HepG2 (cell line): ENCODE results near the gene TMEM190. TPM values are rescaled to one million over a fixed set of nuclear protein-coding genes. Genes with fewer than 3 reads are reported as not detected.

Experiments used
- ATAC-seq: fragments of 200-7000 bp; cut with Tn5 transposase; 3 replicates; pipeline ENCODE4 v1.9.1; 2020; ENCODE audit warnings: mild to moderate bottlenecking, moderate library complexity
- BruUV-seq: library from RNA; stranded (reverse); fragments of 400-500 nt; replicated peaks from 2 replicates; lab custom pipeline; 2021; lab: Mats Ljungman, UMichigan
- CTCF ChIA-PET: fragments of 300-600 bp; formaldehyde crosslinking; extraction: SDS; loops from one replicate; lab custom pipeline; 2021; ENCODE audit warnings: low total read pairs, inconsistent platforms, low intra/inter-chr PET ratio; lab: Yijun Ruan, JAX
- POLR2A ChIA-PET: fragments of 350-600 bp; sonication (Branson Sonifier 250); formaldehyde crosslinking; loops from one replicate; lab custom pipeline; 2020; ENCODE audit warnings: antibody characterized with exemption, inconsistent platforms; lab: Yijun Ruan, JAX
- DNase-seq: peaks from one replicate; pipeline ENCODE4 v3.0.0-alpha.2; 2015; ENCODE audit warnings: low spot score
- FAIRE-seq: peaks from 3 replicates; lab custom pipeline; 2011; peaks lifted over from hg19 to GRCh38; lab: Jason Lieb, UNC
- H2AFZ ChIP-seq: one replicate; pipeline ENCODE4 v1.6.1; 2011; ENCODE audit warnings: low read length, inconsistent platforms
- H3K27ac ChIP-seq: fragments of 300-600 bp; 3 replicates; pipeline ENCODE4 v1.8.0; 2011; ENCODE audit warnings: mixed run types, mild to moderate bottlenecking, mixed read lengths, low read length, inconsistent platforms; ENCODE audit not compliant: insufficient read depth; ENCODE audit errors: extremely low read length
- H3K27me3 ChIP-seq, 2 experiments: fragments of 200-600 bp in 1 of 2; 2 replicates in 1 of 2; 3 replicates in 1 of 2; pipeline versions ENCODE4 v1.6.0 to v1.8.0; 2011; ENCODE audit warnings: low read length in 2 of 2, mild to moderate bottlenecking in 2 of 2, moderate library complexity in 2 of 2, inconsistent platforms in 1 of 2; ENCODE audit not compliant: insufficient read depth in 2 of 2, control insufficient read depth in 1 of 2
- H3K36me3 ChIP-seq, 2 experiments: fragments of 200-600 bp in 1 of 2; replicated peaks in 1 of 2; 2 replicates in 1 of 2; 3 replicates in 1 of 2; pipeline versions ENCODE4 v1.5.1 to v1.8.0; 2011; ENCODE audit warnings: low read length in 2 of 2, inconsistent platforms in 1 of 2; ENCODE audit not compliant: insufficient read depth in 2 of 2, control insufficient read depth in 1 of 2
- H3K4me1 ChIP-seq: 2 replicates; pipeline ENCODE4 v1.5.1; 2012; ENCODE audit warnings: low read length, inconsistent platforms; ENCODE audit not compliant: insufficient read depth
- H3K4me2 ChIP-seq: 2 replicates; pipeline ENCODE4 v1.6.0; 2011; ENCODE audit warnings: low read depth, low read length, inconsistent platforms
- H3K4me3 ChIP-seq, 3 experiments: fragments of 200-600 bp in 1 of 3; sonication (generic), shearing (Covaris generic) in 1 of 3; replicated peaks in 1 of 3; 2 replicates each; pipeline ENCODE4 v1.5.1; 2011 to 2016; ENCODE audit warnings: low read length in 3 of 3, inconsistent platforms in 2 of 3, low read depth in 2 of 3, mild to moderate bottlenecking in 2 of 3, control low read depth in 1 of 3, mixed read lengths in 1 of 3; ENCODE audit not compliant: insufficient read depth in 1 of 3
- H3K79me2 ChIP-seq: one replicate; pipeline ENCODE4 v1.6.1; 2011; ENCODE audit warnings: low read length, inconsistent platforms; ENCODE audit not compliant: insufficient read depth
- H3K9ac ChIP-seq: 2 replicates; pipeline ENCODE4 v1.6.0; 2011; ENCODE audit warnings: mild to moderate bottlenecking, low read depth, low read length, inconsistent platforms; ENCODE audit not compliant: insufficient read depth
- H3K9me3 ChIP-seq: 2 replicates; pipeline ENCODE4 v1.5.1; 2012; ENCODE audit warnings: mild to moderate bottlenecking, low read length
- H4K20me1 ChIP-seq: 2 replicates; pipeline ENCODE4 v1.6.0; 2011; ENCODE audit warnings: inconsistent platforms, mild to moderate bottlenecking, low read length, moderate library complexity; ENCODE audit not compliant: insufficient read depth
- ARHGAP35 ChIP-seq: sonication (generic); formaldehyde crosslinking; IDR thresholded peaks from 2 replicates; pipeline ENCODE4 v1.9.0; 2022; ENCODE audit warnings: mild to moderate bottlenecking, inconsistent platforms, moderate library complexity, missing genetic modification reagents, borderline replicate concordance
- FOXM1 ChIP-seq: sonication (generic); formaldehyde crosslinking; IDR thresholded peaks from 2 replicates; pipeline ENCODE4 v1.5.0; 2020; ENCODE audit warnings: missing genetic modification reagents
- HMGA1 ChIP-seq: sonication (generic); formaldehyde crosslinking; conservative IDR thresholded peaks from 2 replicates; pipeline ENCODE4 v1.4.0; 2020; ENCODE audit warnings: missing genetic modification reagents
- HNRNPLL ChIP-seq: fragments of 200-400 bp; formaldehyde crosslinking; IDR thresholded peaks from 2 replicates; pipeline ENCODE4 v1.6.1; 2017; ENCODE audit warnings: mild to moderate bottlenecking, low read depth, low read length; ENCODE audit not compliant: poor library complexity, severe bottlenecking
- IRX3 ChIP-seq: sonication (generic); formaldehyde crosslinking; IDR thresholded peaks from 2 replicates; pipeline ENCODE4 v1.8.1; 2023; ENCODE audit warnings: mild to moderate bottlenecking, low read depth, missing genetic modification reagents, borderline replicate concordance
- MYC ChIP-seq: sonication (generic); formaldehyde crosslinking; IDR thresholded peaks from 2 replicates; pipeline ENCODE4 v1.9.0; 2021; ENCODE audit warnings: missing genetic modification reagents, borderline replicate concordance
- NR2C2 ChIP-seq: sonication (generic); formaldehyde crosslinking; IDR thresholded peaks from 2 replicates; pipeline ENCODE4 v1.4.0; 2020; ENCODE audit warnings: missing genetic modification reagents, mild to moderate bottlenecking, moderate library complexity, borderline replicate concordance
- RARA ChIP-seq: IDR thresholded peaks from 2 replicates; pipeline ENCODE4 v1.6.1; 2016; ENCODE audit warnings: missing genetic modification reagents, missing compliant biosample characterization
- RFX3 ChIP-seq: IDR thresholded peaks from 2 replicates; pipeline ENCODE4 v1.6.1; 2016; ENCODE audit warnings: missing biosample characterization, missing genetic modification reagents
- SIN3A ChIP-seq: IDR thresholded peaks from 2 replicates; pipeline ENCODE4 v1.6.1; 2011; ENCODE audit warnings: low read depth, mild to moderate bottlenecking, control low read depth, low read length, borderline replicate concordance
- SIX4 ChIP-seq: sonication (generic); formaldehyde crosslinking; IDR thresholded peaks from 2 replicates; pipeline ENCODE4 v1.4.0; 2020; ENCODE audit warnings: missing genetic modification reagents
- ZFAT ChIP-seq: sonication (generic); formaldehyde crosslinking; conservative IDR thresholded peaks from 2 replicates; pipeline ENCODE4 v1.8.1; 2023; ENCODE audit warnings: missing genetic modification reagents, inconsistent platforms
- ZNF362 ChIP-seq: sonication (generic); formaldehyde crosslinking; IDR thresholded peaks from 2 replicates; pipeline ENCODE4 v1.4.0; 2020; ENCODE audit warnings: missing genetic modification reagents, mild to moderate bottlenecking, borderline replicate concordance
- ZNF710 ChIP-seq: sonication (generic); formaldehyde crosslinking; IDR thresholded peaks from 2 replicates; pipeline ENCODE4 v1.5.0; 2020; ENCODE audit warnings: mild to moderate bottlenecking, missing genetic modification reagents, borderline replicate concordance
- ZNF788 ChIP-seq: sonication (generic); formaldehyde crosslinking; IDR thresholded peaks from 2 replicates; pipeline ENCODE4 v1.5.0; 2020; ENCODE audit warnings: mild to moderate bottlenecking, missing genetic modification reagents, borderline replicate concordance
- ZSCAN30 ChIP-seq: sonication (generic); formaldehyde crosslinking; IDR thresholded peaks from 2 replicates; pipeline ENCODE4 v1.5.0; 2020; ENCODE audit warnings: mild to moderate bottlenecking, missing genetic modification reagents
- WGBS: methylation state at CpG from one replicate; pipeline ENCODE4 v1.1.6; 2017; ENCODE audit warnings: low lambda C conversion rate; 5-methylcytosine and 5-hydroxymethylcytosine counted together
- in situ Hi-C: cut with HindIII; loops from 2 replicates; pipeline ENCODE4 v1.10.0; 2017; ENCODE audit warnings: low pct_unique_long_range_greater_than_20kb; ENCODE audit not compliant: extremely low pct_ligation_motif_present
- intact Hi-C: fragments of 100-400 bp; cut with micrococcal nuclease; formaldehyde crosslinking; loops from one replicate; pipeline ENCODE4 v1.10.0; 2022; ENCODE audit not compliant: unreplicated experiment
- polyA plus RNA-seq, 8 experiments: library from polyadenylated mRNA; depleted of rRNA in 3 of 8; stranded (reverse) in 7 of 8; unstranded in 1 of 8; fragments of >200 nt; fragmentation: Illumina TruSeq in 4 of 8; extraction: Trizol in 4 of 8; gene quantifications; 2 replicates each; pipeline versions ENCODE4 v1.2.1 to v1.2.3, GENCODE V29; 2011 to 2016; ENCODE audit warnings: low read depth in 4 of 8, missing spikeins in 1 of 8, mixed read lengths in 1 of 8; ENCODE audit not compliant: insufficient read depth in 1 of 8
- total RNA-seq, 5 experiments: library from RNA; depleted of rRNA; stranded (reverse); fragments of >200 nt; fragmentation: Illumina TruSeq; extraction: Trizol; gene quantifications; 2 replicates each; pipeline ENCODE4 v1.2.3, GENCODE V29; 2016; ENCODE audit warnings: low read depth in 1 of 5
- TF ChIP-seq, protein P1 (sequence below): fragments of 450-650 bp; IDR thresholded peaks from 2 replicates; pipeline ENCODE4 v1.6.1; 2016

TMEM190 gene
- total and polyA plus RNA-seq, 2 of the 13 experiments (the other 11 are each of a cell fraction or from before 2014, with no cell fraction given): 0.35 to 0.83 TPM

DNA sequence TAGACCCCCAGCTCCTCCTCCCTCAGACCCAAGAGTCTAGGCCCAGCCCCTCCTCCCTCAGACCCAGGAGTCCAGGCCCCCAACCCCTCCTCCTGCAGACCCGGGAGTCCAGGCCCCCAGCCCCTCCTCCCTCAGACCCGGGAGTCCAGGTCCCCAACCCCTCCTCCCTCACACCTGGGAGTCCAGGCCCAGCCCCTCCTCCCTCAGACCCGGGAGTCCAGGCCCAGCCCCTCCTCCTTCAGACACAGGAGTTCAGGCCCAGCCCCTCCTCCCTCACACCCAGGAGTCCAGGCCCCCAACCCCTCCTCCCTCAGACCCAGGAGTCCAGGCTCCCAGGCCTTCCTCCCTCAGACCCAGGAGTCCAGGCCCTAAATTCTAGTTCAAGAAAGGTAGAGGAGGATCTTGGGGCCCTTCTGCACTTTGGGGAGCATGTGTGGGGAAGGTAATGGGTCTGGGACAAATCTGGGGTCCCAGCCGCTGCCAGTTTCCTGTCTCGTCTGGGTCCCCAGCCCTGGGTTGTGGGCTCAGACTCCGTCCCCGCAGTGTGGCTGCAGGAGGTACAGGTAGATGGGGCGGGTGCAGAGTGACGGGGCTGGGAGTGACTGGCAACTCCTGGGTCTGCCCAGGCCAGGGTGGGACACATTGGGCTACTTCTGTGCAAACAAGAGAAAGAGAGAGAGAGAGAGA lies 3.2 kb upstream of the TMEM190 start (continued):
- TF ChIP-seq ZNF710 (no peak), SIX4 (no peak), ZFAT (CRISPR knock-in tag) (no peak), IRX3 (CRISPR knock-in tag) (no peak)

DNA sequence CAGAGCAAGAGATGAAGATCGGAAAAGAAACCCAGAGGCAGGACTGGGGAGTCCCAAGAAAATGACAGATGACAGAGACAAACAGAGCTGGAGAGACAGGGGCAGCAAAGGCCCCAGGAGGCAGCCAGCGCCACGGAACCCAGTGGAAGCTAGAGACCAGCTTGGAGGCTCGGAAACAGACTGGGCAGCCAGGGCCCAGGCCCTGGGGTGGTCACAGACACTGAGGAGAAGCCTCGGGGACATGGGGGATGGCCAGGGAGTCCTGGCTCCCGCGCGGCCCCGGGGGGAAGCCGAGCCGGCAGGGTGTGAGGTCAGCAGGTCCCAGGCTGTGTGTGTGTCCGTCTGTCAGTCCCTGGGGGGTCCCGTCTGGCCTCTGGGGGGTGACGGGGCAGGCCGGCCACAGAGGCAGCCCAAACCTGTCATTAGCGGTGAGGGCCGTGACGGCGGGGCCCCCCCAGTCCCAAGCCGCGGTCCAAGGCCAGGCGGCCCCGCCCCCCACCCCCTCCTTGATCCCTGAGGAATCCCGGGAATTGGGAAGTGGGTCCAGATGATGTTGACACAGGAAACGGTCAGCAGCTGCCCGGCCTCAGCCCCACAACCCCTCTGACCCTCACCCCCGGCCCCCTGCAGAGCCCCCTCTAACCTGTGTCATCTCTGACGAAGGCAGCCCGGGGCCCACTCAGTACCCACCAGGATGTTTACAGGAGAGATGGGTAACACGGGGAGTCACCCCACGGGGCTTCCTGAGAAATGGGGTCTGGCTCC lies 2.5 kb upstream of the TMEM190 start:
- Histone ChIP-seq H3K27ac (no peak overlapping the region), H3K4me2 (peak overlapping the region; percentile 87), H2AFZ (no peak overlapping the region), H3K9ac (peak overlapping the region; percentile 51; the same call in 1 of the 2 replicates), H4K20me1 (no peaks in the 10 kb centered on the region), H3K36me3 (no peaks in the 10 kb centered on the region), H3K4me1 (peaks cover 75% of the 10 kb centered on the region), H3K79me2 (no peaks in the 10 kb centered on the region), H3K9me3 (no peaks in the 10 kb centered on the region), H3K4me3 (peak overlapping the region; percentile 44 to 70 (median 48)), H3K27me3 (peaks cover 5 to 30% of the 10 kb centered on the region in 2 experiments; a peak in 4 of 5 replicates)
- no TSS peak for BruUV-seq
- DNase-seq (no peak), ATAC-seq (peak; percentile 20), FAIRE-seq (no peak)
- ChIA-PET CTCF (no interaction called here), POLR2A (interaction anchor here (0.6 to 0.7 kb wide), 2 partner anchors 35 to 87 kb away, joined by 3 read pairs; partner anchors contain the start of genes ISOC2 and KMT5C)
- WGBS: 1% methylated on average over 4 of the region's 31 CpGs
- intact Hi-C loops: no loop called here
- in situ Hi-C loops: no loop called here
- TF ChIP-seq MYC (CRISPR knock-in tag) (peak; percentile 20; the same call in 1 of the 2 replicates), ARHGAP35 (CRISPR knock-in tag) (no peak), RFX3 (CRISPR knock-in tag) (no peak), ZSCAN30 (no peak), HMGA1 (CRISPR knock-in tag) (no peak), RARA (CRISPR knock-in tag) (peak; percentile 6; the same call in 1 of the 2 replicates), ZNF362 (CRISPR knock-in tag) (no peak), HNRNPLL (peak; percentile 27), ZNF788 (CRISPR knock-in tag) (no peak), FOXM1 (no peak), NR2C2 (CRISPR knock-in tag) (no peak), SIN3A (no peak)
- TF ChIP-seq, protein P1, sequence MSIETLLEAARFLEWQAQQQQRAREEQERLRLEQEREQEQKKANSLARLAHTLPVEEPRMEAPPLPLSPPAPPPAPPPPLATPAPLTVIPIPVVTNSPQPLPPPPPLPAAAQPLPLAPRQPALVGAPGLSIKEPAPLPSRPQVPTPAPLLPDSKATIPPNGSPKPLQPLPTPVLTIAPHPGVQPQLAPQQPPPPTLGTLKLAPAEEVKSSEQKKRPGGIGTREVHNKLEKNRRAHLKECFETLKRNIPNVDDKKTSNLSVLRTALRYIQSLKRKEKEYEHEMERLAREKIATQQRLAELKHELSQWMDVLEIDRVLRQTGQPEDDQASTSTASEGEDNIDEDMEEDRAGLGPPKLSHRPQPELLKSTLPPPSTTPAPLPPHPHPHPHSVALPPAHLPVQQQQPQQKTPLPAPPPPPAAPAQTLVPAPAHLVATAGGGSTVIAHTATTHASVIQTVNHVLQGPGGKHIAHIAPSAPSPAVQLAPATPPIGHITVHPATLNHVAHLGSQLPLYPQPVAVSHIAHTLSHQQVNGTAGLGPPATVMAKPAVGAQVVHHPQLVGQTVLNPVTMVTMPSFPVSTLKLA: no peak
